ENCODE data around the gene ASAP3. TPM values are rescaled to one million over a fixed set of nuclear protein-coding genes. Genes with fewer than 3 reads are reported as not detected.

The ASAP3 gene
- total and polyA plus RNA-seq, 9 donors, result 37.3 to 147 (median 91.0) TPM

GRCh38 chr1:23524716-23525401 lies 40.9 kb upstream of the ASAP3 start:
- Histone ChIP-seq H3K9me3 (no peaks in the 10 kb centered on the region), H3K4me3 (no peak overlapping the region), H3K4me1 (ENCODE audit: insufficient read depth) (no peaks in the 10 kb centered on the region), H3K36me3 (no peaks in the 10 kb centered on the region), H3K27ac (no peak overlapping the region), H3K27me3 (no peaks in the 10 kb centered on the region)
- 53 to 60% (median 55%) methylated on average over 9 of the region's 9 CpGs for WGBS, 3 donors
- intact Hi-C loops (cut with DNase I), result no loop called here
- DNase-seq, result no peak
- TF ChIP-seq EP300 (IDR thresholded peaks at IDR 0.05), result no peak
- TF ChIP-seq CTCF (IDR thresholded peaks at IDR 0.05), result no peak
- TF ChIP-seq POLR2A (IDR thresholded peaks at IDR 0.05), result no peak

GRCh38 chr1:23524163-23524562 lies 40.2 kb upstream of the ASAP3 start:
- Histone ChIP-seq H3K9me3 (no peaks in the 10 kb centered on the region), H3K36me3 (no peaks in the 10 kb centered on the region), H3K27ac (no peak overlapping the region), H3K4me3 (no peak overlapping the region), H3K4me1 (ENCODE audit: insufficient read depth) (no peaks in the 10 kb centered on the region), H3K27me3 (no peaks in the 10 kb centered on the region)
- WGBS, 3 donors, result 64 to 83% (median 81%) methylated on average over 3 of the region's 3 CpGs
- TF ChIP-seq CTCF (IDR thresholded peaks at IDR 0.05) (no peak), EP300 (IDR thresholded peaks at IDR 0.05) (no peak), POLR2A (IDR thresholded peaks at IDR 0.05) (no peak)
- intact Hi-C loops (cut with DNase I), result no loop called here
- no peak for DNase-seq

- 88 to 94% (median 93%) methylated on average over 7 of the region's 7 CpGs for WGBS, 3 donors
- no peak for TF ChIP-seq POLR2A (IDR thresholded peaks at IDR 0.05)
- no peak for TF ChIP-seq EP300 (IDR thresholded peaks at IDR 0.05)
- TF ChIP-seq CTCF (IDR thresholded peaks at IDR 0.05), result no peak
These were observed 38.4 kb upstream of the ASAP3 start for GRCh38 chr1:23522244-23522982.

GRCh38 chr1:23521588-23521987 lies 37.6 kb upstream of the ASAP3 start:
- Histone ChIP-seq H3K4me3 (no peak overlapping the region), H3K4me1 (ENCODE audit: insufficient read depth) (no peaks in the 10 kb centered on the region), H3K27ac (no peak overlapping the region), H3K27me3 (no peaks in the 10 kb centered on the region), H3K36me3 (no peaks in the 10 kb centered on the region), H3K9me3 (no peaks in the 10 kb centered on the region)
- intact Hi-C loops (cut with DNase I), result no loop called here
- no peak for DNase-seq
- 92 to 94% (median 93%) methylated on average over 16 of the region's 16 CpGs for WGBS, 3 donors
- no peak for TF ChIP-seq POLR2A (IDR thresholded peaks at IDR 0.05)
- TF ChIP-seq CTCF (IDR thresholded peaks at IDR 0.05), result no peak
- TF ChIP-seq EP300 (IDR thresholded peaks at IDR 0.05), result no peak

More at GRCh38 chr1:23522244-23522982, 38.4 kb upstream of the ASAP3 start:
- Histone ChIP-seq H3K4me1 (ENCODE audit: insufficient read depth) (no peaks in the 10 kb centered on the region), H3K27me3 (no peaks in the 10 kb centered on the region), H3K9me3 (no peaks in the 10 kb centered on the region), H3K36me3 (no peaks in the 10 kb centered on the region), H3K4me3 (no peak overlapping the region), H3K27ac (no peak overlapping the region)
- no peak for DNase-seq
- intact Hi-C loops (cut with DNase I), result no loop called here
